ENCODE measurements around the gene KLK2. TPM values are rescaled to one million over a fixed set of nuclear protein-coding genes. Genes with fewer than 3 reads are reported as not detected.

Gene KLK2
- total and polyA plus RNA-seq, 2 of the 13 experiments (the other 11 are each of a cell fraction or from before 2014, with no cell fraction given), result 0.11 TPM; not detected in 1

DNA sequence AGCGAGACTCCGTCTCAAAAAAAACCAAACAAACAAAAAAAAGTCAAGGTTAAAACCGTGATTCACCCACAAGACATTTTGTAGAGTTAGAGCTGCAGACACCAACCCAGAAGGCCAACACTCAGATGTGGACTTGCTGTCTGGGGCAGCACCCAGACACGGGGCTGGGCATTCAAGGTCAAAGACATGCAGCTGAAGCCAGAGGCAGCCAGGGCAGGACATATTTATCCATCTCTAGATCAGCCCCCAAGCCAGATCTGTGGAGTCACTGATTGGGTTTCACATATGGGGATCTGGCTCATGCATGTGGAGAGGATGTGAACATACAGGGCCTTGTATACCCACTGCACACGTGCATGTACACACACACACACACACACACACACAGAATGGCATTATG lies 43.4 kb upstream of the KLK2 start (continued):
- TF ChIP-seq NFE2 (CRISPR knock-in tag; IDR thresholded peaks at IDR 0.05) (no peak), TCF7 (IDR thresholded peaks at IDR 0.05; ENCODE audit: low read depth) (no peak), ZNF12 (CRISPR knock-in tag; IDR thresholded peaks at IDR 0.05) (no peak), ZNF557 (CRISPR knock-in tag; IDR thresholded peaks at IDR 0.05) (no peak), ZNF362 (CRISPR knock-in tag; IDR thresholded peaks at IDR 0.05; ENCODE audit: borderline replicate concordance) (no peak), SKI (IDR thresholded peaks at IDR 0.05; ENCODE audit: partially characterized antibody) (peak; percentile 49)
- TF ChIP-seq, protein P1, sequence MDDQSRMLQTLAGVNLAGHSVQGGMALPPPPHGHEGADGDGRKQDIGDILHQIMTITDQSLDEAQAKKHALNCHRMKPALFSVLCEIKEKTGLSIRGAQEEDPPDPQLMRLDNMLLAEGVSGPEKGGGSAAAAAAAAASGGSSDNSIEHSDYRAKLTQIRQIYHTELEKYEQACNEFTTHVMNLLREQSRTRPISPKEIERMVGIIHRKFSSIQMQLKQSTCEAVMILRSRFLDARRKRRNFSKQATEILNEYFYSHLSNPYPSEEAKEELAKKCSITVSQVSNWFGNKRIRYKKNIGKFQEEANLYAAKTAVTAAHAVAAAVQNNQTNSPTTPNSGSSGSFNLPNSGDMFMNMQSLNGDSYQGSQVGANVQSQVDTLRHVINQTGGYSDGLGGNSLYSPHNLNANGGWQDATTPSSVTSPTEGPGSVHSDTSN (CRISPR knock-in tag; IDR thresholded peaks at IDR 0.05; ENCODE audit: borderline replicate concordance), result no peak

DNA sequence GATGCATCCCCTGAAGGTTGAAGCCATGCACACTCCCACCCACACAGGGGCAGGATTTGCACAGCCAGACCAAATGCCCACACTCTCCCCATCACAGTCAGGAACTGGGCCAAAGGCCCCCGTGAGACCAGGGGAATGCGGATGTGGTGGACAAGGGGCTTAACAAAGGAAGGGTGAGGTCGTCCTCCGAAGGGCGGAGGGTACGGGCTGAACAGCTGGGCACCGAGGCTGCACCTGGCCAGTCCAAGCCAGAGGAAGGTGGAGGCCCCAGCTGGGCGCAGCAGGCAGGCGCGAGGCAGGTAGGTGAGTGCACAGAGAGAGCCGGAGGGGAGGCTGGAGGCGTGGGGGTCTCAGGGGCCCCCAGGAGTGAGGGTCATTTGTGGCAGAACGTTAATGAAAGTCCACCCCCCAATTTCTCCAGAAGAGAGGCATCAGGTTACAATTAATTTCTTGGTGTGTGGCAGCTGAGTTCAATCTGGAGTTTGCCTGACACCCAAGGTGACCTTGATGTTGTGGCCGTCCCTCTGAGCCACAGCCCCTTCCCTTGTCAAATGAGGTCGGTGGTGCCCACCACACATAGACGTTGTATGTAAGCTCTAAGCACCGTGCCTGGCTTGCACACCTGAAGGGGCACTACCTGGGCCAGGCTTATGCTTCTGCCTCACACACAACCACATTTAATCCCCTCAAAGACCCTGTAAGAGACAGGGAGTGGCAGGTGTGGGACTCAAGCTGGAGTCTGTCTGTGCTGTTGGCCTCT lies 42.8 kb upstream of the KLK2 start:
- FAIRE-seq, result no peak
- no TSS peak for BruUV-seq (replicated peaks)
- WGBS (ENCODE audit: low lambda C conversion rate), result 12% methylated on average over 16 of the region's 17 CpGs

More for the DNA sequence above, 42.8 kb upstream of the KLK2 start:
- no peak overlapping the region for H3K4me3 ChIP-seq (replicated peaks in 1 of 3; ENCODE audit: insufficient read depth in 1 of 3, low read depth in 2 of 3, low read length in 3 of 3)
- in situ Hi-C loops (cut with HindIII; ENCODE audit: extremely low pct_ligation_motif_present, low pct_unique_long_range_greater_than_20kb) (no loop called here), intact Hi-C loops (cut with micrococcal nuclease; ENCODE audit: unreplicated experiment) (no loop called here)
- H3K4me2 ChIP-seq (ENCODE audit: low read depth, low read length), result no peak overlapping the region
- no peaks in the 10 kb centered on the region for H4K20me1 ChIP-seq (ENCODE audit: insufficient read depth, low read length)
- H3K27ac ChIP-seq (ENCODE audit: extremely low read length, insufficient read depth, low read length), result no peak overlapping the region
- H2AFZ ChIP-seq (ENCODE audit: low read length), result no peak overlapping the region
- H3K27me3 ChIP-seq (ENCODE audit: control insufficient read depth in 1 of 2, insufficient read depth in 2 of 2, low read length in 2 of 2), result peaks cover 0 to 44% of the 10 kb centered on the region in 2 experiments; a peak in 2 of 5 replicates
- H3K36me3 ChIP-seq (replicated peaks in 1 of 2; ENCODE audit: control insufficient read depth in 1 of 2, insufficient read depth in 2 of 2, low read length in 2 of 2), result no peaks in the 10 kb centered on the region
- CTCF ChIA-PET (ENCODE audit: low intra/inter-chr PET ratio, low total read pairs), result no interaction called here
- H3K4me1 ChIP-seq (ENCODE audit: insufficient read depth, low read length), result peaks cover 7% of the 10 kb centered on the region
- no peaks in the 10 kb centered on the region for H3K79me2 ChIP-seq (ENCODE audit: insufficient read depth, low read length)
- DNase-seq (ENCODE audit: low spot score) (no peak), ATAC-seq (no peak; the same call in 2 of the 3 replicates)
- H3K9ac ChIP-seq (ENCODE audit: insufficient read depth, low read depth, low read length), result no peak overlapping the region
- POLR2A ChIA-PET, result interaction anchor here (1.2 kb wide), 1 partner anchor 26 kb away, joined by 3 read pairs; no protein-coding TSS in a partner anchor
- H3K9me3 ChIP-seq (ENCODE audit: low read length), result no peaks in the 10 kb centered on the region
- TF ChIP-seq SMC3 (IDR thresholded peaks at IDR 0.05; ENCODE audit: low read length) (no peak), TAF15 (IDR thresholded peaks at IDR 0.05; ENCODE audit: low read depth, low read length, poor library complexity, severe bottlenecking) (no peak), ARID2 (CRISPR knock-in tag; IDR thresholded peaks at IDR 0.05; ENCODE audit: borderline replicate concordance) (no peak), POGZ (CRISPR knock-in tag; IDR thresholded peaks at IDR 0.05) (no peak), TEAD2 (CRISPR knock-in tag; IDR thresholded peaks at IDR 0.05) (no peak)
- TF ChIP-seq, protein P2, sequence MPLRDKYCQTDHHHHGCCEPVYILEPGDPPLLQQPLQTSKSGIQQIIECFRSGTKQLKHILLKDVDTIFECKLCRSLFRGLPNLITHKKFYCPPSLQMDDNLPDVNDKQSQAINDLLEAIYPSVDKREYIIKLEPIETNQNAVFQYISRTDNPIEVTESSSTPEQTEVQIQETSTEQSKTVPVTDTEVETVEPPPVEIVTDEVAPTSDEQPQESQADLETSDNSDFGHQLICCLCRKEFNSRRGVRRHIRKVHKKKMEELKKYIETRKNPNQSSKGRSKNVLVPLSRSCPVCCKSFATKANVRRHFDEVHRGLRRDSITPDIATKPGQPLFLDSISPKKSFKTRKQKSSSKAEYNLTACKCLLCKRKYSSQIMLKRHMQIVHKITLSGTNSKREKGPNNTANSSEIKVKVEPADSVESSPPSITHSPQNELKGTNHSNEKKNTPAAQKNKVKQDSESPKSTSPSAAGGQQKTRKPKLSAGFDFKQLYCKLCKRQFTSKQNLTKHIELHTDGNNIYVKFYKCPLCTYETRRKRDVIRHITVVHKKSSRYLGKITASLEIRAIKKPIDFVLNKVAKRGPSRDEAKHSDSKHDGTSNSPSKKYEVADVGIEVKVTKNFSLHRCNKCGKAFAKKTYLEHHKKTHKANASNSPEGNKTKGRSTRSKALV (CRISPR knock-in tag; IDR thresholded peaks at IDR 0.05), result no peak

Data from HepG2 (cell line).